ENCODE results near the gene CNNM4. TPM values are rescaled to one million over a fixed set of nuclear protein-coding genes. Genes with fewer than 3 reads are reported as not detected.
A peak's percentile ranks its signal among the peaks of the same experiment; 100 is the strongest.
"Not testable (repeated sequence)": the region's sequence is repeated elsewhere in the genome, so short reads cannot be mapped to it uniquely, and the experiment has no call there.

Gene CNNM4
- total RNA-seq, 2 experiments from 2014 or later, result 7.1 to 11.3 TPM

DNA sequence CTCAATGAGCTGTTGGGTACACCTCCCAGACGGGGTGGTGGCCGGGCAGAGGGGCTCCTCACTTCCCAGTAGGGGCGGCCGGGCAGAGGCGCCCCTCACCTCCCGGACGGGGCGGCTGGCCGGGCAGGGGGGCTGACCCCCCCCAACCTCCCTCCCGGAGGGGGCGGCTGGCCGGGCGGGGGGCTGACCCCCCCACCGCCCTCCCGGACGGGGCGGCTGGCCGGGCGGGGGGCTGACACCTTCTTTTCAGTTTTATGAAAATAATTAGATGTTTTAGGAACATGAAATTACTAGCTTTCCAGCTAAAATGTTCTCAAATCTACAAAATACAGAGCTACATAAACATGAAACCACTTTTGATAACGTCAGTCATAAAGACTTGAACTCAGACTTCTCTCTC is 45.2 kb downstream of the CNNM4 start:
- POLR2A ChIA-PET, result interaction anchor here (0.5 kb wide), 1 partner anchor 22 kb away, joined by 4 read pairs; no protein-coding TSS in a partner anchor
- H3K9me3 Mint-ChIP-seq (ENCODE audit: low read depth); DNase-seq; ATAC-seq; H3K27me3 Mint-ChIP-seq; intact Hi-C loops (cut with DNase I, micrococcal nuclease); H3K36me3 Mint-ChIP-seq (ENCODE audit: low read depth); H3K4me3 Mint-ChIP-seq; H3K27ac Mint-ChIP-seq: not testable (repeated sequence)
- peaks cover 13% of the 10 kb centered on the region for H3K4me1 Mint-ChIP-seq
- CTCF ChIA-PET, result interaction anchor here (0.8 kb wide), 2 partner anchors 28 to 45 kb away, joined by 4 to 5 read pairs; no protein-coding TSS in a partner anchor

DNA sequence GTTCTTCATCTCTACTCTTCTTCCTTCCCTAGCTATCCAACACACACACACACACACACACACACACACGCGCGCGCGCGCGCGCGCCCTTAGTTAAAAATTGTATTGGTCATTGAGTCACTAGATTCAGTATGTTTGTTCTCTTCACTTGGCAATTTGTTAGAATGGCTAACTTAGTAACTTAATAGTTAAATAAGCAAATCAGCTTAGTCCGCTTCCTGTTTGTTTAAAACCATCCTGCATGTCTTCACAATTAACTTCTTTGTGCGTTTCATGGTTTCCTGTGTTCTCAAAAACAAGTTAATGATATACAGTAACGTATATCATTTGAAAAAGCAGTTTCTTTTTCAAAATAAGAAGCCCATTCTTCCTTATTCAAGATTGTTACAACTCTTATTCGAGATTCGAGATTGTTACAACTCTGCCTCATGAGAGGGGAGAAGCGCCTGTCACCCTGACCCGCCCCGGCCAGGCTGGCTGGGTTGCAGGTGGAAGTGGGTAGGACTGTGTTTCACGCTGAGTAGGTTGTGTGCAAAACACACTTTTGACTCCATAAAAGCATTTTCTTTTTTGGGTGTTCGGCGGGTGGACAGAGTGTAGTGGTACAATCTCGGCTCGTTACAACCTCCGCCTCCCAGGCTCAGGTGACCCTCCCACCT is 45.9 kb downstream of the CNNM4 start:
- intact Hi-C loops (cut with DNase I, micrococcal nuclease), result no loop called here
- Mint-ChIP-seq H3K4me1 (peaks cover 13% of the 10 kb centered on the region), H3K9me3 (ENCODE audit: low read depth) (no peaks in the 10 kb centered on the region), H3K27ac (peak overlapping the region; percentile 64), H3K4me3 (peak overlapping the region; percentile 6), H3K27me3 (no peaks in the 10 kb centered on the region), H3K36me3 (ENCODE audit: low read depth) (peaks cover 5% of the 10 kb centered on the region)
- DNase-seq (peak; percentile 44), ATAC-seq (peak; percentile 56)
- ChIA-PET CTCF (interaction anchor here (0.8 to 1.7 kb wide), 4 partner anchors 9 to 62 kb away, joined by 3 to 5 read pairs (median 4); partner anchors contain the start of gene CNNM3), POLR2A (interaction anchor here (0.6 kb wide), 1 partner anchor 8 kb away, joined by 3 read pairs; no protein-coding TSS in a partner anchor)

DNA sequence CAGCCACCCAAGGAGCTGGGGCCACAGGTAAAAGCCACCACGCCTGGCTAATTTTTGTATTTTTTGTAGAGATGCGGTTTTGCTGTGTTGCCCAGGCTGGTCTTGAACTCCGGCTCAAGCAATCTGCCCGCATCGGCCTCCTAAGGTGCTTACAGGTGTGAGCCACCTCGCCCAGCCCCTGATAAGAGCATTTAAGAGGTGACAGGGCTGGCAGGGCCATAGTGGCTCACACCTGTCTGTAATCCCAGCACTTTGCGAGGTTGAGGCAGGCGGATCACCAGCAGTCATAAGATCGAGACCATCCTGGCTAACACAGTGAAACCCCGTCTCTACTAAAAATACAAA is 46.4 kb downstream of the CNNM4 start:
- H3K27ac Mint-ChIP-seq, result peak overlapping the region; percentile 64
- ChIA-PET CTCF (interaction anchor here (0.6 to 1.7 kb wide), 4 partner anchors 9 to 181 kb away, joined by 3 to 4 read pairs (median 3); partner anchors contain the start of gene CNNM3), POLR2A (no interaction called here)
- H3K9me3 Mint-ChIP-seq (ENCODE audit: low read depth), result no peaks in the 10 kb centered on the region
- no peak overlapping the region for H3K4me3 Mint-ChIP-seq
- intact Hi-C loops (cut with DNase I, micrococcal nuclease), result no loop called here
- H3K36me3 Mint-ChIP-seq (ENCODE audit: low read depth), result peaks cover 5% of the 10 kb centered on the region
- DNase-seq, result no peak
- H3K27me3 Mint-ChIP-seq, result no peaks in the 10 kb centered on the region
- no peak for ATAC-seq
- H3K4me1 Mint-ChIP-seq, result peaks cover 13% of the 10 kb centered on the region

DNA sequence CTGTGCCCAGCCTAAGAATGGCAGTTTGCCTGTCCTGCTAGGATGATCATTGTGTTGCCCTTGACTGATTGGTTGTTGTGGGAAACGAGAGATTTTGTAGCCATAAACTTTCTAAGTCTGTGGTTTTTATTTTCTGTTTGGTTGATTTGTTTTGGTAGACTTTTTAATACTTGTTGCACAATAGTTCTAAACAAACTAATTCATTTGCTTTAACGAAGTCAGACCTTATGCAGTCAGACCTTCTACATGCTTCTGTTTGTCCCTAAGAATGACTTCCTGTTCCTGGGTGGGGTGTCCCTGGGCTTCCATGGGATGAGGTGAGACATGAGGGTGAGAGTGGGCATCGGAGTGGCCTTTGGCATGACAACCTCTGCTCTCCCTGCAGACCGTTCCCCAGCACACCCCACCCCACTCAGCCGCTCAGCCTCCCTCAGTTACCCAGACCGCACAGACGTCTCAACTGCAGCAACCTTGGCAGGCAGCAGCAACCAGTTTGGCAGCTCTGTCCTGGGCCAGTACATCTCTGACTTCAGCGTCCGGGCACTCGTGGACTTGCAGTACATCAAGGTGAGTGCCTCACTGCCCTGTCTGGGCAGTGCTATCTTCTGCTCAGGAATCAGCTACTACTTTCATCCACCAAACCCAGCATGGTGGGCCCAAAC is 47.6 kb downstream of the CNNM4 start:
- Mint-ChIP-seq H3K27ac (no peak overlapping the region), H3K36me3 (ENCODE audit: low read depth) (peaks cover 5% of the 10 kb centered on the region), H3K9me3 (ENCODE audit: low read depth) (no peaks in the 10 kb centered on the region), H3K4me1 (peaks cover 13% of the 10 kb centered on the region), H3K4me3 (no peak overlapping the region), H3K27me3 (no peaks in the 10 kb centered on the region)
- DNase-seq, result no peak
- no peak for ATAC-seq
- ChIA-PET POLR2A (interaction anchor here (0.6 kb wide), 1 partner anchor 254 kb away, joined by 3 read pairs; no protein-coding TSS in a partner anchor), CTCF (interaction anchor here (0.6 kb wide), 1 partner anchor 91 kb away, joined by 3 read pairs; no protein-coding TSS in a partner anchor)
- intact Hi-C loops (cut with DNase I, micrococcal nuclease), result no loop called here

DNA sequence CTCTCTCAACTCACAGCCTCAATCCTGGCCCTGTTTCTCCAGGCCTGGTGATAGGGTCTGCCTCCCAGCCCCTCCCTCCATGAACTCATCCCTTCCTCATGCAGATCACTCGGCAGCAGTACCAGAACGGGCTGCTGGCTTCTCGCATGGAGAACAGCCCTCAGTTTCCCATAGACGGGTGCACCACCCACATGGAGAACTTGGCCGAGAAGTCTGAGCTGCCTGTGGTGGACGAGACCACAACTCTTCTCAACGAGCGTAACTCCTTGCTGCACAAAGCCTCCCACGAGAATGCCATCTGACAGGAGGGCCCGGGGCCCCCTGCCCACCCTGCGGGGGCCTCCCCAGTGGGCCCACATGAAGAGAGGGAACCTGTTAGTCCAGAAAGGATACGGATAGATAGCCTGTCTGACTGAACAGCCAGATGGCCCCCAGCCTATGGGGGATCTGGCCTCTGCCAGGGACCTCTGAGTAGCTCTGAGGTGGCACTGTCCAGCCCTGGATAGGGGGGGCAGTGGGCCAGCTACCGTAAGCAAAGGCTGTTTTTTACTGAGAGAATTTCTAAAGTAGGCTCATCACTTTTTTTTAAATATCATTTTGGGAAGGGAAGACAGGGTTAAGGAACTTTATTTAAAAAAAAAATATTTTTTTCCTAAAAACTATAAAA is 48.6 kb downstream of the CNNM4 start:
- Mint-ChIP-seq H3K27me3 (no peaks in the 10 kb centered on the region), H3K9me3 (ENCODE audit: low read depth) (no peaks in the 10 kb centered on the region), H3K36me3 (ENCODE audit: low read depth) (peaks cover 5% of the 10 kb centered on the region), H3K27ac (no peak overlapping the region), H3K4me1 (peaks cover 13% of the 10 kb centered on the region), H3K4me3 (no peak overlapping the region)
- intact Hi-C loops (cut with DNase I, micrococcal nuclease), result no loop called here
- ATAC-seq, result no peak
- CTCF ChIA-PET, result interaction anchor here (1.1 kb wide), 1 partner anchor 8 kb away, joined by 3 read pairs; no protein-coding TSS in a partner anchor
- no peak for DNase-seq
- POLR2A ChIA-PET, result no interaction called here

DNA sequence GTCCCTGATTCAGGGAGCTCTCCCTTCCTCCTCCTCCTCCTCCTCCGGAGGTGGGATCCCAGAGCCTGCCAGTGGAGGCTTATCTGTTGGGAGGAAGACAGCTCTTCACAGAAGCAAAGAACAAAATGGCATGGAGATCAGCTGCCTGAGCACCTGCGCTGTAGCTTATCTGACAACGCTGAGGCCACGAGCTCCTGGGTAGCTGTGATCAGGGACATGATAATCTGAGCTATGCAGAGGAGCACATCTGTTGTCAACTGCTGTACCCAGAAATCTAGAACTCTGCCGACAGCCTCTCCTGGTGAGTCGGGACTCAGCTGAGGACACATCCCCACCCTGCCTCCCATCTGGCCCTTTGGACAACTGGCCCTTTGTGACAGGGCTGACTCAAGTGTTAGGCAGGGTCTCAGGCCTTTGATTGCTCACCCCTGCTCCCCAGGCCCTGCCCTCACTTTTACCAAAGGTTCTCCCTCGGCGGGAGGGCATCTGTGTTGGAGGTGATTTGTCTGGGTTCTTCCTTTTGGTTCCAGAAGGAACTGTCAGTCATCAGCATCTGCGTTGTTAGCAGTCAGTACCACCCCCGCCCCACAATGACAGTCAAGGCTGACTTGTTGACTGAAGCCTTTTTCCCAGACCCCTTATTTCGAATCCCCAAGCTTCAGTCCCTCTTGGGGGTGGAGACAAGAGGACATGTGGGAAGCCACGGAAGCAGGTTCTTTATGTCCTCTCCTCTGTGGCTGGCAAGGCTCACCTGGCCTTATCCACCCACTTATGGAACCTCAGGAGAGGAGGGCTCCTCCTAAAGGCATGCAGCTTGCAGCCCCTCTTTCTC is 49.5 kb downstream of the CNNM4 start:
- no peaks in the 10 kb centered on the region for H3K9me3 Mint-ChIP-seq (ENCODE audit: low read depth)
- no peaks in the 10 kb centered on the region for H3K27me3 Mint-ChIP-seq
- H3K27ac Mint-ChIP-seq, result no peak overlapping the region
- H3K36me3 Mint-ChIP-seq (ENCODE audit: low read depth), result peaks cover 5% of the 10 kb centered on the region
- H3K4me1 Mint-ChIP-seq, result peaks cover 17% of the 10 kb centered on the region
- DNase-seq (no peak), ATAC-seq (no peak)
- ChIA-PET POLR2A (no interaction called here), CTCF (interaction anchor here (0.5 to 1.1 kb wide), 3 partner anchors 9 to 192 kb away, joined by 3 read pairs; no protein-coding TSS in a partner anchor)
- intact Hi-C loops (cut with DNase I, micrococcal nuclease), result no loop called here
- no peak overlapping the region for H3K4me3 Mint-ChIP-seq

DNA sequence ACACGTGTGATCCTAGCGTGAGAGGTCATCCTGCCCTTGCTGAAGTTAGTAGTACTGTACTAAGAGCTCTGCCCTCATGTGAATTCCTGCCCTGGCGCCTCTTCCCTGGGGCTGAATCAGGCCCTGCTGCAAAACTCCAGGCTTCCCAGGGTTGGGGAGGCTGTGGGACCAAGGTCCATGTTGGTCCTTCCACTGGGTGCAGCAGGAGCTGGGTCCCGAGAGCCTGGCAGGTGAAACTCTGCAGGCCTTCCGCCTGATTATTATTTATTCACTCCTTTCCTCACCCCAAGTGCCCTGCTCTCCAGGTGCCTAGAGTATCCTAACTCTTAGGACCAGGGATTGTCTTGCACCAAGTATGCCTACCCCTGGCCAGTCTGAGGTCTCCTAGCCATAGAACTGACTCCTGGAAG is 50.1 kb downstream of the CNNM4 start:
- Mint-ChIP-seq H3K27me3 (no peaks in the 10 kb centered on the region), H3K36me3 (ENCODE audit: low read depth) (peaks cover 5% of the 10 kb centered on the region), H3K9me3 (ENCODE audit: low read depth) (no peaks in the 10 kb centered on the region), H3K27ac (no peak overlapping the region), H3K4me3 (no peak overlapping the region), H3K4me1 (peaks cover 20% of the 10 kb centered on the region)
- DNase-seq (no peak), ATAC-seq (no peak)
- intact Hi-C loops (cut with DNase I, micrococcal nuclease), result no loop called here
- CTCF ChIA-PET, result interaction anchor here (0.5 to 0.7 kb wide), 2 partner anchors 48 to 193 kb away, joined by 3 read pairs; no protein-coding TSS in a partner anchor
- POLR2A ChIA-PET, result no interaction called here

DNA sequence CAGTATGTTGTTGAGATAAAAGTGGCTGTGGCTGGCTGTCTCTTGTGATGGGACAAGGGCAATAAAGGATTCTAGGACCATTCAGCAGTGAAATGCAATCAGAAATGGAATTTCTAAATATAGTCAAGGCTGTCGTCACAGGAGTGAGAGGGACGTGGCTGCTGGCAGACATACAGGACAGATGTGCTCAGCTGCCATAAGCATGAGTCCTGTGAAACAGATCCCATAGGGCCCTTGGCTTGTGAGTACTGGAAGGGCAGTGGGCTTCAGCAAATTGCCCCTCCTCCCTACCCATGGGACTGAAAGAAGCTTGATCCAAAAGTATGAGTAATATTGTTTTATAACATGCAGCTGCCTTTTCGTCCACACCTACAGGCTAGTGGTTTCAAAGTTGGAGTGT is 51.2 kb downstream of the CNNM4 start:
- Mint-ChIP-seq H3K9me3 (ENCODE audit: low read depth) (no peaks in the 10 kb centered on the region), H3K27ac (no peak overlapping the region), H3K27me3 (no peaks in the 10 kb centered on the region), H3K4me3 (no peak overlapping the region), H3K4me1 (peaks cover 11% of the 10 kb centered on the region), H3K36me3 (ENCODE audit: low read depth) (peaks cover 4% of the 10 kb centered on the region)
- intact Hi-C loops (cut with DNase I, micrococcal nuclease), result no loop called here
- ATAC-seq (no peak), DNase-seq (no peak)
- ChIA-PET POLR2A (no interaction called here), CTCF (interaction anchor here (2.1 kb wide), 1 partner anchor 9 kb away, joined by 5 read pairs; no protein-coding TSS in a partner anchor)

DNA sequence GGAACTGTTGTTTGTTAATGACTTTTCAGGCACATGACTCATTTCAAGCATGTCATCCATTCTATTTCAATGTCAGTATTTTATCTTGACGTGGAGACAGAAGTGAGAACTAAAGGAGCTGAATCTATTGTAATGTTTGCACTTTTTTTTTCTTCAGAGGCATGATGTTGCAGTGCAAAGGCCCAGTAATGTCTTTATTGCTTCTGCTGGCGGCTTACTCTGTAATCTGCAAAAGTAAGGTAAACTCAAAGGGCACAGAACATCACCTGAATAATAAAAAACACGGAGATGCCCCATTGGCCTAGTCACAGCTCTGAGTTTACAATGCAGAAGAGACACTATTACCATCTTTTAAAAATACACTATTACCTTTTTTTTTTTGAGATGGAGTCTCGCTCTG is 53.0 kb downstream of the CNNM4 start:
- no peak for DNase-seq
- ChIA-PET POLR2A (interaction anchor here (0.6 to 0.7 kb wide), 3 partner anchors 20 to 350 kb away, joined by 3 to 5 read pairs (median 3); no protein-coding TSS in a partner anchor), CTCF (interaction anchor here (0.9 to 2.1 kb wide), 3 partner anchors 10 to 13 kb away, joined by 4 to 6 read pairs (median 5); no protein-coding TSS in a partner anchor)
- H3K36me3 Mint-ChIP-seq (ENCODE audit: low read depth), result peaks cover 12% of the 10 kb centered on the region
- H3K4me1 Mint-ChIP-seq, result peaks cover 20% of the 10 kb centered on the region
- no peaks in the 10 kb centered on the region for H3K9me3 Mint-ChIP-seq (ENCODE audit: low read depth)
- no peak overlapping the region for H3K27ac Mint-ChIP-seq
- intact Hi-C loops (cut with DNase I, micrococcal nuclease), result no loop called here
- H3K4me3 Mint-ChIP-seq, result no peak overlapping the region
- no peaks in the 10 kb centered on the region for H3K27me3 Mint-ChIP-seq
- ATAC-seq, result no peak

DNA sequence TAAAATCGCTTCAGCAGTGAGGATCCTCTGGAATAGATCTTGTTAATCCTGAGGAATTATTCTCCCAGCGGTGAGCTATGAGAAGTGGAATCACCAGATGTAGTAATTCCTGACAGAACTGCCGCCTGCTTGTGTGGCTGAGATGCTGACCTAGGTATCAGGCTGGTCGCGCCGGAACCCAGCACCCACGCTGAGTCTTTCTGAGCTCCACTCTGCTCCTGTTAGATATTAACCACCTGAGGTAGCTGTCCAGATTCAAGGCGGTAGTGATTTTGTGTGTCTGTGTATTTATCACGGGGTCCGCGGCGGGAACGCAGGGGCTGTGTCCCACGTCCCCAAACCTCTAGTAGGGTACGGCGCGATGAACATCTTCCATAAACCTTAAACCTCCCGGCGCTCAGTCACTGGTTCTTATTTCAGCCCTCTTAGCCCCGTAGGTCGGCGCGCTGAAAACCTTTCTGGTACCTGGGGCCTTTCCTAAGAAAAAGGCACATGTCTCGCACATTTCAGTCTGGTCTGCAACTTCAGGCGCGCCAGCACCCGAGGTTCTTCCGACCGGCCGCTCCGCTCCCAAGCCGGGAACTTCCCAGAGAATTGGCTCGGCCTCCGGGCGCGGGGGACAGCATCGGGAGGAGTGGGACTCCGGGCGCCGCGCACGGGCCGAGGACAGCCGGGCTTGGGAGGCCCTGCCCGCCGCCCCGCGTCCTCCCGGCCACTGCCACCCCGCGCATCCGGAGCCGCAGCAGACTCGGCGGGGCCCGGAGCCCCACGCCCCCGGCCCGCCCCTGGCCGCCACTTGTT is 54.8 kb downstream of the CNNM4 start:
- H3K36me3 Mint-ChIP-seq (ENCODE audit: low read depth), result peaks cover 16% of the 10 kb centered on the region
- H3K9me3 Mint-ChIP-seq (ENCODE audit: low read depth), result no peaks in the 10 kb centered on the region
- H3K27me3 Mint-ChIP-seq, result no peaks in the 10 kb centered on the region
- H3K4me1 Mint-ChIP-seq, result peaks cover 39% of the 10 kb centered on the region
- intact Hi-C loops (cut with DNase I, micrococcal nuclease), result loop anchor here (1.0 to 5.0 kb wide), 19 partner anchors 13 to 823 kb away; partner anchors contain the start of genes CNNM4 (in 2 of the 2), KANSL3 (in 2 of the 2), ANKRD36 (in 1 of the 2) and ANKRD36C (in 1 of the 2)
- H3K27ac Mint-ChIP-seq, result peak overlapping the region; percentile 56
- DNase-seq (peak; percentile 54), ATAC-seq (peak; percentile 4)
- ChIA-PET POLR2A (interaction anchor here (0.6 to 1.7 kb wide), 5 partner anchors 9 to 54 kb away, joined by 3 to 5 read pairs (median 3); no protein-coding TSS in a partner anchor), CTCF (interaction anchor here (0.6 to 1.9 kb wide), 12 partner anchors 8 to 297 kb away, joined by 3 to 7 read pairs (median 4); partner anchors contain the start of genes ANKRD36, ANKRD39 and CNNM4)
- H3K4me3 Mint-ChIP-seq, result peak overlapping the region; percentile 81

Data from activated CD4-positive, alpha-beta T cell treated with anti-CD3 and anti-CD28 coated beads for 36 hours (primary cell).